ENCODE data around the gene PRR7.

PRR7 gene

GRCh38 chr5:177430972-177431316 lies 15.7 kb upstream of the PRR7 start:
- no peak overlapping the region for H3K4me3 ChIP-seq (ENCODE audit: low read depth, low read length)
- no peaks in the 10 kb centered on the region for H3K27me3 ChIP-seq (replicated peaks)
- no peak for DNase-seq
- peaks cover 41% of the 10 kb centered on the region for H3K36me3 ChIP-seq (replicated peaks)
- in situ Hi-C loops (cut with HindIII; ENCODE audit: low pct_ligation_motif_present, low sequenced_read_pairs), result loop anchor here (25.0 kb wide), 1 partner anchor 119 kb away; the partner anchor contains the start of genes MXD3, PRELID1 and RAB24
- TF ChIP-seq CTCF (IDR thresholded peaks at IDR 0.05; ENCODE audit: low read depth, low read length, missing control alignments), result no peak
- no peak overlapping the region for H3K27ac ChIP-seq

DNA sequence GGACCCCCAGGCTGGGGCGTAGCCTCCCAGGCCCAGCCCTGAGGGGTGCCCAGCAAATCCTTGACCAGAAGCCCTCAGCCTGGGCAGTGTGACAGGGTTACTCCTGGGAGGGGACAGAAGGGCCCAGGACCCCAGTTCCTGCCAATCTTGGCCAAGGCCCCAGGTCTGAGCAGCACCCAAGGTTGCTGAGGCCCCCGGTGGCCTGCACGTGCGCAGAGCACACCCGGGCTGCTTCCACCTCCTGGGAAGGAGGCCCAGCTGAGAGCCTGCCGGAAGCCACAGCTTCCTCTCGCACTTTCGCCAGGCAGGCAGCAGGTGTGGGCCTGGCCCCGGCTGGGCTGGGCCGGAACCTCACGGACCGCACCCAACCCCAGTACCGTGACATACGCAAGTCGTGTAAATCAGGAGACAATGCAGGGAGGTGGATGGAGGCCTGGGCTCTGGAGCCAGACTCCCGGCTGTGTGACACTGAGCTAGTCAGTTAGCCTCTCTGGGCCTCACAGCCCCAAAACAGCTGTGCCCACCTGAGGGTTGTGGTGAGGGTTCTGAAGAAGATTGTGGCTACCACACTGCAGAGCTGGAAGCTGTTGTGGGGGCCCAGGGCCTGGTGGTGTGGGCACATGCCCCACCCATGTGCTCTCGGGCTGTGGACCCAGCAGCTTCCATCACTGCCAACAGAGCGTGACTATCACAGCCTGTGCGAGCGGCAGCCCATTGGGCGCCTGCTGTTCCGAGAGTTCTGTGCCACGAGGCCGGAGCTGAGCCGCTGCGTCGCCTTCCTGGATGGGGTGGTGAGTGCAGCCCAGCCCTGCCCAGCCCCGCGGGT lies 15.1 kb upstream of the PRR7 start:
- Histone ChIP-seq H3K4me3 (ENCODE audit: low read depth, low read length) (no peak overlapping the region), H3K36me3 (replicated peaks) (peaks cover 44% of the 10 kb centered on the region), H3K27ac (no peak overlapping the region), H3K27me3 (replicated peaks) (no peaks in the 10 kb centered on the region)
- DNase-seq, result no peak
- TF ChIP-seq CTCF (IDR thresholded peaks at IDR 0.05; ENCODE audit: low read depth, low read length, missing control alignments), result no peak
- in situ Hi-C loops (cut with HindIII; ENCODE audit: low pct_ligation_motif_present, low sequenced_read_pairs), result loop anchor here (25.0 kb wide), 1 partner anchor 119 kb away; the partner anchor contains the start of genes MXD3, PRELID1 and RAB24

GRCh38 chr5:177432143-177432838 lies 14.3 kb upstream of the PRR7 start:
- in situ Hi-C loops (cut with HindIII; ENCODE audit: low pct_ligation_motif_present, low sequenced_read_pairs), result loop anchor here (25.0 kb wide), 1 partner anchor 120 kb away; the partner anchor contains the start of genes MXD3, PRELID1 and RAB24
- H3K36me3 ChIP-seq (replicated peaks), result peaks cover 45% of the 10 kb centered on the region
- no peak overlapping the region for H3K4me3 ChIP-seq (ENCODE audit: low read depth, low read length)
- TF ChIP-seq CTCF (IDR thresholded peaks at IDR 0.05; ENCODE audit: low read depth, low read length, missing control alignments), result no peak
- no peaks in the 10 kb centered on the region for H3K27me3 ChIP-seq (replicated peaks)
- H3K27ac ChIP-seq, result no peak overlapping the region
- no peak for DNase-seq

DNA sequence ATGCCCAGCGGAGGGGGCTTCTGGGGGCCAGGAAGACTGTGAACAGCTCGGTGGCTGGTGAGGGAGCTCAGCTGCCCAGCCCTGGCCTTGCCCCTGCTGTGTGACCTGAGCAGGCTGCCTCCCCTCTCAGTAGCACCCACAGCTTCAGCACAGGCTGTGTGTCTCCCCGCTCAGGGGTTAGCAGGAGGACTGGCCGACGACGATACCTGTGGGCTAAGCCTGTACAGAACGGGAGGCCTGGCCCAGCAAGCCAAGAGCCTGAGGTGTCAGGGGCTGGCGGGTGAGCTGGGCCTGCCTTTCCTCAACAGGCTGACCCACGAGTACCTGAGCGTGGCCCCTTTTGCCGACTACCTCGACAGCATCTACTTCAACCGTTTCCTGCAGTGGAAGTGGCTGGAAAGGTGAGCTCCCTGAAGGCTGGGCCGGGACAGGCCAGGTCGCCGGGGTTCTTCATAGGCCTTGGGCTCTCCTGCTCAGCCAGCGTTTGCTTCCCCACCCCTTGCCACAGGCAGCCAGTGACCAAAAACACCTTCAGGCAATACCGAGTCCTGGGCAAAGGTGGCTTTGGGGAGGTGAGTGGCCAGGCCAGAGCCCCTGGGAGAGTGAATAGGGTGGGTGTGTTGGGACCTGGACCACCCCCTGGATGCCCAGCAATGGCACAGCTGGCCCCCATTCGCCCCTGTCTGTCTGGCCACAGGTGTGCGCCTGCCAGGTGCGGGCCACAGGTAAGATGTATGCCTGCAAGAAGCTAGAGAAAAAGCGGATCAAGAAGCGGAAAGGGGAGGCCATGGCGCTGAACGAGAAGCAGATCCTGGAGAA lies 13.6 kb upstream of the PRR7 start:
- no peak for DNase-seq
- no peak for TF ChIP-seq CTCF (IDR thresholded peaks at IDR 0.05; ENCODE audit: low read depth, low read length, missing control alignments)
- no peak overlapping the region for H3K4me3 ChIP-seq (ENCODE audit: low read depth, low read length)
- H3K27me3 ChIP-seq (replicated peaks), result no peaks in the 10 kb centered on the region
- no peak overlapping the region for H3K27ac ChIP-seq
- in situ Hi-C loops (cut with HindIII; ENCODE audit: low pct_ligation_motif_present, low sequenced_read_pairs), result loop anchor here (25.0 kb wide), 1 partner anchor 121 kb away; the partner anchor contains the start of genes MXD3, PRELID1 and RAB24
- peaks cover 50% of the 10 kb centered on the region for H3K36me3 ChIP-seq (replicated peaks)

DNA sequence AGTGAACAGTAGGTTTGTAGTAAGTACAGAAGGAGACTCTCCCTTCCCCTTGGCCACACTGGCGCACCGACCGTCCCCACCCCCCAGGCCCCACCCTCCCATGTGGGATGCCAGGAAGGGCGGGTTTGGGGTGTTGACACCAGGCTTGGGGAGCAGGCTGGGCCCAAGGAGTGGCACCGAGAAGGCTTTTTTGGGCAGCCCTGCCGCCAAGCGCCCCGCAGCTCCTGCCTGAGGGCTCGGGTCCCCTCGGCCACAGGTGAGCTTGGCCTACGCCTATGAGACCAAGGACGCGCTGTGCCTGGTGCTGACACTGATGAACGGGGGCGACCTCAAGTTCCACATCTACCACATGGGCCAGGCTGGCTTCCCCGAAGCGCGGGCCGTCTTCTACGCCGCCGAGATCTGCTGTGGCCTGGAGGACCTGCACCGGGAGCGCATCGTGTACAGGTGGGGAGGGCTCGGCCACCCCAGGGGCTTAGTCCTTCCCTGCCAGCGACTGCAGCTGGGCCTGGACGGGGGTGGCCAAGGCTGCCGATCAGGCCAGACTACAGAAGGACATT lies 12.9 kb upstream of the PRR7 start:
- no peak overlapping the region for H3K27ac ChIP-seq

More for the DNA sequence above, 12.9 kb upstream of the PRR7 start:
- no peak for DNase-seq
- no peaks in the 10 kb centered on the region for H3K27me3 ChIP-seq (replicated peaks)
- peaks cover 55% of the 10 kb centered on the region for H3K36me3 ChIP-seq (replicated peaks)
- in situ Hi-C loops (cut with HindIII; ENCODE audit: low pct_ligation_motif_present, low sequenced_read_pairs), result loop anchor here (25.0 kb wide), 1 partner anchor 121 kb away; the partner anchor contains the start of genes MXD3, PRELID1 and RAB24
- H3K4me3 ChIP-seq (ENCODE audit: low read depth, low read length), result no peak overlapping the region
- no peak for TF ChIP-seq CTCF (IDR thresholded peaks at IDR 0.05; ENCODE audit: low read depth, low read length, missing control alignments)

All from brain microvascular endothelial cell (primary cell).